Activated B cell treated with CpG ODN at 0.5 μM for 24 hours (primary cell): Measurements from ENCODE around the gene CXCR5. TPM values are rescaled to one million over a fixed set of nuclear protein-coding genes. Genes with fewer than 3 reads are reported as not detected.
A peak's percentile ranks its signal among the peaks of the same experiment; 100 is the strongest.

ENCODE experiments used
- ATAC-seq: fragments of 200-7000 bp; cut with Tn5 transposase; one replicate; pipeline ENCODE4 v1.10.0; 2021; ENCODE audit warnings: low read depth, mild to moderate bottlenecking, moderate library complexity
- CTCF ChIA-PET: fragments of 350-600 bp; sonication (Branson Sonifier 250); formaldehyde crosslinking; loops from one replicate; lab custom pipeline; 2021; ENCODE audit warnings: antibody characterized with exemption; lab: Charles Lee
- POLR2A ChIA-PET: fragments of 350-600 bp; sonication (Branson Sonifier 250); formaldehyde crosslinking; loops from one replicate; lab custom pipeline; 2021; ENCODE audit warnings: antibody characterized with exemption; lab: Charles Lee
- DNase-seq: peaks from one replicate; pipeline ENCODE4 v3.0.0; 2022
- H3K27ac Mint-ChIP-seq: one replicate; pipeline ENCODE4 v1.8.0; 2020; ENCODE audit warnings: mixed read lengths
- H3K27me3 Mint-ChIP-seq: one replicate; pipeline ENCODE4 v1.8.0; 2021; ENCODE audit warnings: mixed read lengths
- H3K36me3 Mint-ChIP-seq: one replicate; pipeline ENCODE4 v1.8.0; 2021; ENCODE audit warnings: low read depth, mixed read lengths
- H3K4me1 Mint-ChIP-seq: one replicate; pipeline ENCODE4 v1.8.0; 2021; ENCODE audit warnings: mixed read lengths
- H3K4me3 Mint-ChIP-seq: one replicate; pipeline ENCODE4 v1.8.0; 2020; ENCODE audit warnings: mild to moderate bottlenecking, mixed read lengths
- H3K9me3 Mint-ChIP-seq: one replicate; pipeline ENCODE4 v1.8.0; 2020; ENCODE audit warnings: mixed read lengths
- intact Hi-C: fragments of 100-400 bp; cut with micrococcal nuclease; formaldehyde crosslinking; loops from one replicate; pipeline ENCODE4 v1.15.1; 2024
- total RNA-seq: library from RNA; stranded (reverse); gene quantifications from 2 replicates; pipeline ENCODE4 v1.2.3, GENCODE V29; 2022
- TF ChIP-seq, protein P1 (sequence below): fragments of 200-600 bp; IDR thresholded peaks from one replicate; pipeline ENCODE4 v1.8.0; 2022; ENCODE audit warnings: antibody characterized with exemption, mild to moderate bottlenecking

The CXCR5 gene, protein sequence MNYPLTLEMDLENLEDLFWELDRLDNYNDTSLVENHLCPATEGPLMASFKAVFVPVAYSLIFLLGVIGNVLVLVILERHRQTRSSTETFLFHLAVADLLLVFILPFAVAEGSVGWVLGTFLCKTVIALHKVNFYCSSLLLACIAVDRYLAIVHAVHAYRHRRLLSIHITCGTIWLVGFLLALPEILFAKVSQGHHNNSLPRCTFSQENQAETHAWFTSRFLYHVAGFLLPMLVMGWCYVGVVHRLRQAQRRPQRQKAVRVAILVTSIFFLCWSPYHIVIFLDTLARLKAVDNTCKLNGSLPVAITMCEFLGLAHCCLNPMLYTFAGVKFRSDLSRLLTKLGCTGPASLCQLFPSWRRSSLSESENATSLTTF
- 198 and 199 TPM in 2 replicates for total RNA-seq

DNA sequence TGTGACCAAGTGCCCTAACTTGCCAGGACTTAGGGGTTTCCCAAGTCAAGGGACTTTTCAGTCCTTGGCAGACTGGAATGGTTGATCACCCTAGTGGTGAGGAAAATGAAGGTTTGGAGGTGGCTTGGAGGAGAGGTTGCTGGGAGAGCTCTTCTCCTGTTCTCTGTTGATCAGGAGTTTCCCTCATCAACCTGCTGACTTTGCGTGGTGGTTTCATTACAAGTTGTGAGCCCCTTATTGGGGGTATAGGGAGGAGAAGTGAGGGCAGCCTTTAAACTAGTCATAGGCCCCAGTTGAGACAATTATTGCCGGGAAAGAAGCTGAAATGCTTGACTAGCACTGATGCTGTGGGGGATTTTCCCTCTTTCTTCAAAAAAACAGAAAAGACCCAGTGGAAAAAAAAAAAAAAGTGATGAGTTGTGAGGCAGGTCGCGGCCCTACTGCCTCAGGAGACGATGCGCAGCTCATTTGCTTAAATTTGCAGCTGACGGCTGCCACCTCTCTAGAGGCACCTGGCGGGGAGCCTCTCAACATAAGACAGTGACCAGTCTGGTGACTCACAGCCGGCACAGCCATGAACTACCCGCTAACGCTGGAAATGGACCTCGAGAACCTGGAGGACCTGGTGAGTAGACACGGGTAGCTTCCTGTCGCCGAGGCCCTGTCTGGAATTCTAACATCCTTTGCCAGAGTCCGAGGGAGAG is at the start of gene CXCR5:
Gene CXCR5 (plus strand): TSS at position 525 of the 704 bp plus-strand sequence. CDS start 50 bp downstream, at position 575.
- H3K4me3 Mint-ChIP-seq: peak within 1 kb of the TSS; percentile 98
- intact Hi-C loops: loop anchor here (1.0 to 2.0 kb wide), 6 partner anchors 13 to 193 kb away; partner anchors contain the start of gene DDX6
- peak; percentile 69 for DNase-seq

DNA sequence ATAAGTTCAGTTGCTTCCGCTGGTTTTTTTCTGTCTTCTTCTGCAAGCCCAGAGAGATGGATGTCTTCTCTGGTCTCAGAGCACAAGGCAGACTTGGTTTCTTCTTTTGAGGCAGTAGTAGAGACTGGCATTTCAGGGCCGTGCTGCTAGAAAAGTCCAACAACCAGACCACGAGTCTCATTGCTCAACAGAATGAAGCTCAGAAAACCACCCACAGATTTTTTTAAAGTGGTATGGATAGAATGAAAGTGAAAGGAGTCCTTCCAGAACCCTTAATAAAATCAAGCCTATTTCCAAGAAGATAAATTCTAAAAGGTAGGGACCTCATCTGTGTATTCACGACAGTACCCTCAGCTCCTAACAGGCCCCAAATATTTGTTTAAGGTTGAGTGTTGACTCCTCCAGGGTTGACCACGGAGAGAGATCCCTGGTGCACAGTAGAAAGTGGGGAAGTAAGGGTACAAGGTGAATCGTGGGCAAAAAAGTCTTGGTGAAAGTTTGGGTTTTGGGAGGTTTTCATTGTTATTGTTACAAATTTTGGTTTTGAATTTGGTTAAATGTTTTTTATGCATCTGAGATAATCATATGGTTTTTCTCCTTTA is 49.2 kb upstream of the CXCR5 start:
- ATAC-seq: no peak
- peak overlapping the region; percentile 76 for H3K27ac Mint-ChIP-seq
- CTCF ChIA-PET: interaction anchor here (0.6 to 1.4 kb wide), 3 partner anchors 10 to 49 kb away, joined by 4 to 5 read pairs (median 4); partner anchors contain the start of gene CXCR5
- intact Hi-C loops: loop anchor here (1.0 kb wide), 1 partner anchor 13 kb away; no protein-coding TSS in a partner anchor
- no peaks in the 10 kb centered on the region for H3K27me3 Mint-ChIP-seq
- DNase-seq: no peak
- TF ChIP-seq, protein P1, sequence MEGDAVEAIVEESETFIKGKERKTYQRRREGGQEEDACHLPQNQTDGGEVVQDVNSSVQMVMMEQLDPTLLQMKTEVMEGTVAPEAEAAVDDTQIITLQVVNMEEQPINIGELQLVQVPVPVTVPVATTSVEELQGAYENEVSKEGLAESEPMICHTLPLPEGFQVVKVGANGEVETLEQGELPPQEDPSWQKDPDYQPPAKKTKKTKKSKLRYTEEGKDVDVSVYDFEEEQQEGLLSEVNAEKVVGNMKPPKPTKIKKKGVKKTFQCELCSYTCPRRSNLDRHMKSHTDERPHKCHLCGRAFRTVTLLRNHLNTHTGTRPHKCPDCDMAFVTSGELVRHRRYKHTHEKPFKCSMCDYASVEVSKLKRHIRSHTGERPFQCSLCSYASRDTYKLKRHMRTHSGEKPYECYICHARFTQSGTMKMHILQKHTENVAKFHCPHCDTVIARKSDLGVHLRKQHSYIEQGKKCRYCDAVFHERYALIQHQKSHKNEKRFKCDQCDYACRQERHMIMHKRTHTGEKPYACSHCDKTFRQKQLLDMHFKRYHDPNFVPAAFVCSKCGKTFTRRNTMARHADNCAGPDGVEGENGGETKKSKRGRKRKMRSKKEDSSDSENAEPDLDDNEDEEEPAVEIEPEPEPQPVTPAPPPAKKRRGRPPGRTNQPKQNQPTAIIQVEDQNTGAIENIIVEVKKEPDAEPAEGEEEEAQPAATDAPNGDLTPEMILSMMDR: no peak
- H3K4me3 Mint-ChIP-seq: peak overlapping the region; percentile 53
- no peaks in the 10 kb centered on the region for H3K9me3 Mint-ChIP-seq
- H3K36me3 Mint-ChIP-seq: no peaks in the 10 kb centered on the region
- H3K4me1 Mint-ChIP-seq: peaks cover 36% of the 10 kb centered on the region
- POLR2A ChIA-PET: interaction anchor here (0.5 to 13.4 kb wide), 7 partner anchors 12 to 54 kb away, joined by 4 to 223 read pairs (median 6); partner anchors contain the start of genes CXCR5 and DDX6

More for the DNA sequence above, at the start of gene CXCR5:
- POLR2A ChIA-PET: interaction anchor here (0.5 to 3.5 kb wide), 37 partner anchors 8 to 1698 kb away, joined by 3 to 27 read pairs (median 6); partner anchors contain the start of genes BCL9L, RPS25 and TRAPPC4
- peaks cover 51% of the 10 kb centered on the region for H3K36me3 Mint-ChIP-seq
- peak; percentile 78 for ATAC-seq
- H3K27me3 Mint-ChIP-seq: no peaks in the 10 kb centered on the region
- peak within 1 kb of the TSS; percentile 98 for H3K27ac Mint-ChIP-seq
- no peaks in the 10 kb centered on the region for H3K9me3 Mint-ChIP-seq
- TF ChIP-seq, protein P1: no peak
- H3K4me1 Mint-ChIP-seq: peaks cover 71% of the 10 kb centered on the region
- CTCF ChIA-PET: interaction anchor here (0.7 to 5.3 kb wide), 15 partner anchors 8 to 194 kb away, joined by 3 to 48 read pairs (median 5); partner anchors contain the start of gene BCL9L

DNA sequence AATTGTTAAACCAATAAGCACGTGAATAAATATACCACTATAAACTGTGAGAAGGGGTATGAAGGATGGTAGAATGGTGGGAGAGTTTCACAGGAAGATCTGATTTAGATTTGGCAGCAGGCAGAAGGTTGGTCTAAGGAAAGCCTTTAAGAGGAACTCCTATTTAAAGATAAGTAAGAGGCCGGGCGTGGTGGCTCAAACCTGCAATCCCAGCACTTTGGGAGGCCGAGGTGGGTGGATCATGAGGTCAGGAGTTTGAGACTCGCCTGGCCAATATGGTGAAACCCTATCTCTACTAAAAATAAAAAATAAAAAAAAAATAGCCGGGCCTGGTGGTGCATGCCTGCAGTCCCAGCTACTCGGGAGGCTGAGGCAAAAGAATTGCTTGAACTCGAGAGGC is 45.8 kb upstream of the CXCR5 start:
- ChIA-PET CTCF (interaction anchor here (1.2 kb wide), 1 partner anchor 21 kb away, joined by 3 read pairs; no protein-coding TSS in a partner anchor), POLR2A (interaction anchor here (0.6 to 13.4 kb wide), 9 partner anchors 8 to 75 kb away, joined by 4 to 223 read pairs (median 9); partner anchors contain the start of gene DDX6)
- Mint-ChIP-seq H3K9me3 (no peaks in the 10 kb centered on the region), H3K27ac (peak overlapping the region; percentile 46), H3K4me3 (no peak overlapping the region), H3K27me3 (no peaks in the 10 kb centered on the region), H3K4me1 (peaks cover 63% of the 10 kb centered on the region), H3K36me3 (no peaks in the 10 kb centered on the region)
- intact Hi-C loops: loop anchor here (2.0 kb wide), 1 partner anchor 15 kb away; no protein-coding TSS in a partner anchor
- ATAC-seq (no peak), DNase-seq (no peak)
- TF ChIP-seq, protein P1: no peak

DNA sequence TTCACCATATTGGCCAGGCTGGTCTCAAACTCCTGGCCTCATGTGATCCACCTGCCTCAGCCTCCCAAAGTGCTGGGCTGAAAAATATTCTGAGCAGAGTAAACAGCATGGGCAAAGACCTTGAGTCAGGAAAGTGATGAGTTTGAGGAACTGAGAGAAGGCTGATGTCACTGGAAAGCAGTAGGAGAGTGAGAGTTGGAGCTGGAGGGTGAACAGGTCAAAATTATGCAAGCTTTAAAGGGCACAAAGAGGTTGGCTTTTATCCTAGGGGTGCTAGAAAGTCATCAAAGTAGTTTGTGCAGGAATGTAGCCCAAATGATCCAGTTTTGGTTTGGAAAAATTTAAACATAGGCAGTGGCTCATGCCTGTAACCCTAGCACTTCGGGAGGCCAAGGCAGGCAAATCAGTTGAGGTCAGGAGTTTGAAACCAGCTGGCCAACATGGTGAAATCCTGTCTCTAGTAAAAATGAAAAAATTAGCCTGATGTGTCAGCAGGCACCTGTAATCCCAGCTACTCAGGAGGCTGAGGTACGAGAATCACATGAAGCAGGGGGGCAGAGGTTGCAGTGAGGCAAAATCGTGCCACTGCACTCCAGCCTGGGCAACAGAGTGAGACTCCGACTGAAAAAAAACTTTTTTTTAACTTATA is 44.7 kb upstream of the CXCR5 start:
- CTCF ChIA-PET: interaction anchor here (0.7 to 2.1 kb wide), 9 partner anchors 9 to 56 kb away, joined by 3 to 10 read pairs (median 4); partner anchors contain the start of genes CXCR5 and DDX6
- Mint-ChIP-seq H3K4me3 (peak overlapping the region; percentile 47), H3K27ac (peak overlapping the region; percentile 85), H3K27me3 (no peaks in the 10 kb centered on the region), H3K9me3 (no peaks in the 10 kb centered on the region), H3K36me3 (no peaks in the 10 kb centered on the region), H3K4me1 (peaks cover 61% of the 10 kb centered on the region)
- TF ChIP-seq, protein P1: no peak
- POLR2A ChIA-PET: interaction anchor here (0.7 to 13.4 kb wide), 18 partner anchors 13 to 74 kb away, joined by 3 to 223 read pairs (median 6); partner anchors contain the start of gene DDX6
- DNase-seq (no peak), ATAC-seq (peak; percentile 78)
- intact Hi-C loops: loop anchor here (1.0 to 2.0 kb wide), 5 partner anchors 14 to 47 kb away; partner anchors contain the start of gene CXCR5
